Left forelimb (tissue), 1 donor: ENCODE measurements around the gene ADAMTSL4.

ENCODE experiments used
- DNase-seq: peaks from one replicate; pipeline ENCODE4 v3.0.0-alpha.2; 2018; ENCODE audit warnings: low spot score

The ADAMTSL4 gene

GRCh38 chr1:150548632-150549495 is at the start of gene ADAMTSL4:
Gene ADAMTSL4, plus strand, starts transcription at chr1:150549408. Its CDS starts 2,881 bp downstream, at chr1:150552289.
- peak; percentile 87 for DNase-seq

- no peak for DNase-seq
Measured at GRCh38 chr1:150505431-150505830, 43.8 kb upstream of the ADAMTSL4 start.

GRCh38 chr1:150507912-150508864 is 41.0 kb upstream of the ADAMTSL4 start, which contains the start of gene ECM1:
Gene ECM1, plus strand, starts transcription at chr1:150508109. Its CDS starts 101 bp downstream, at chr1:150508210.
- no peak for DNase-seq

- no peak for DNase-seq
Measured at GRCh38 chr1:150508982-150509381, 40.2 kb upstream of the ADAMTSL4 start.

GRCh38 chr1:150511551-150511950 is 37.7 kb upstream of the ADAMTSL4 start:
- DNase-seq, result no peak

- no peak for DNase-seq
Measured at GRCh38 chr1:150511985-150512660, 37.1 kb upstream of the ADAMTSL4 start.

- DNase-seq, result no peak
Measured at GRCh38 chr1:150512846-150513245, 36.4 kb upstream of the ADAMTSL4 start.

GRCh38 chr1:150513351-150513791 is 35.8 kb upstream of the ADAMTSL4 start:
- no peak for DNase-seq

GRCh38 chr1:150514260-150514659 is 34.9 kb upstream of the ADAMTSL4 start:
- DNase-seq, result no peak

GRCh38 chr1:150514913-150515327 is 34.3 kb upstream of the ADAMTSL4 start:
- DNase-seq, result no peak

GRCh38 chr1:150515328-150516049 is 33.7 kb upstream of the ADAMTSL4 start, which contains the start of gene FALEC:
Gene FALEC, plus strand, starts transcription at chr1:150515752.
- peak; percentile 96 for DNase-seq

- no peak for DNase-seq
Measured at GRCh38 chr1:150516050-150516591, 33.1 kb upstream of the ADAMTSL4 start.

GRCh38 chr1:150516616-150517015 is 32.6 kb upstream of the ADAMTSL4 start:
- DNase-seq, result no peak

GRCh38 chr1:150521196-150521968 is 27.8 kb upstream of the ADAMTSL4 start:
- DNase-seq, result no peak

GRCh38 chr1:150525348-150525747 is 23.9 kb upstream of the ADAMTSL4 start:
- no peak for DNase-seq

- no peak for DNase-seq
Measured at GRCh38 chr1:150528196-150528595, 21.0 kb upstream of the ADAMTSL4 start.

- no peak for DNase-seq
Measured at GRCh38 chr1:150529017-150529416, 20.2 kb upstream of the ADAMTSL4 start.

- no peak for DNase-seq
Measured at GRCh38 chr1:150530491-150531159, 18.6 kb upstream of the ADAMTSL4 start.

GRCh38 chr1:150532860-150533259 is 16.3 kb upstream of the ADAMTSL4 start:
- DNase-seq, result no peak
